ENCODE measurements around the gene TOX2. TPM values are rescaled to one million over a fixed set of nuclear protein-coding genes. Genes with fewer than 3 reads are reported as not detected.

TOX2 gene
- total RNA-seq, 1 experiment from 2014 or later: 2.7 TPM

GRCh38 chr20:44028868-44029847 is 114.5 kb downstream of the TOX2 start:
- no TSS peak for BruUV-seq (replicated peaks)
- H3K36me3 Mint-ChIP-seq (ENCODE audit: insufficient read depth, unreplicated experiment): no peaks in the 10 kb centered on the region
- POLR2A ChIA-PET: no interaction called here
- no peaks in the 10 kb centered on the region for H3K9me3 Mint-ChIP-seq (ENCODE audit: unreplicated experiment)
- TF ChIP-seq CTCF (IDR thresholded peaks at IDR 0.05; ENCODE audit: unreplicated experiment): no peak
- H3K27ac Mint-ChIP-seq (ENCODE audit: low read depth, unreplicated experiment): no peak overlapping the region
- DNase-seq (ENCODE audit: unreplicated experiment): no peak
- peaks cover 19% of the 10 kb centered on the region for H3K27me3 Mint-ChIP-seq (ENCODE audit: insufficient read depth, unreplicated experiment)
- CTCF ChIA-PET: interaction anchor here (0.6 to 1.6 kb wide), 3 partner anchors 63 to 346 kb away, joined by 3 to 5 read pairs (median 4); no protein-coding TSS in a partner anchor
- peaks cover 6% of the 10 kb centered on the region for H3K4me1 Mint-ChIP-seq (ENCODE audit: insufficient read depth, unreplicated experiment)
- intact Hi-C loops (cut with micrococcal nuclease): no loop called here
- no peak overlapping the region for H3K4me3 Mint-ChIP-seq (ENCODE audit: unreplicated experiment)

GRCh38 chr20:44029848-44030230 is 115.2 kb downstream of the TOX2 start:
- Mint-ChIP-seq H3K27ac (ENCODE audit: low read depth, unreplicated experiment) (no peak overlapping the region), H3K9me3 (ENCODE audit: unreplicated experiment) (no peaks in the 10 kb centered on the region), H3K36me3 (ENCODE audit: insufficient read depth, unreplicated experiment) (no peaks in the 10 kb centered on the region), H3K27me3 (ENCODE audit: insufficient read depth, unreplicated experiment) (peaks cover 20% of the 10 kb centered on the region), H3K4me1 (ENCODE audit: insufficient read depth, unreplicated experiment) (peaks cover 6% of the 10 kb centered on the region), H3K4me3 (ENCODE audit: unreplicated experiment) (no peak overlapping the region)
- TF ChIP-seq CTCF (IDR thresholded peaks at IDR 0.05; ENCODE audit: unreplicated experiment): no peak
- BruUV-seq (replicated peaks): no TSS peak
- ChIA-PET POLR2A (no interaction called here), CTCF (interaction anchor here (0.6 to 1.6 kb wide), 3 partner anchors 15 to 346 kb away, joined by 3 to 5 read pairs (median 4); no protein-coding TSS in a partner anchor)
- intact Hi-C loops (cut with micrococcal nuclease): no loop called here
- DNase-seq (ENCODE audit: unreplicated experiment): no peak

- H3K4me1 Mint-ChIP-seq (ENCODE audit: insufficient read depth, unreplicated experiment): peaks cover 6% of the 10 kb centered on the region
- ChIA-PET CTCF (interaction anchor here (0.8 to 1.6 kb wide), 2 partner anchors 16 to 62 kb away, joined by 3 to 5 read pairs; no protein-coding TSS in a partner anchor), POLR2A (no interaction called here)
- H3K27me3 Mint-ChIP-seq (ENCODE audit: insufficient read depth, unreplicated experiment): peaks cover 25% of the 10 kb centered on the region
- TF ChIP-seq CTCF (IDR thresholded peaks at IDR 0.05; ENCODE audit: unreplicated experiment): no peak
- H3K9me3 Mint-ChIP-seq (ENCODE audit: unreplicated experiment): no peaks in the 10 kb centered on the region
- H3K36me3 Mint-ChIP-seq (ENCODE audit: insufficient read depth, unreplicated experiment): no peaks in the 10 kb centered on the region
- no TSS peak for BruUV-seq (replicated peaks)
- H3K27ac Mint-ChIP-seq (ENCODE audit: low read depth, unreplicated experiment): no peak overlapping the region
- intact Hi-C loops (cut with micrococcal nuclease): no loop called here
- DNase-seq (ENCODE audit: unreplicated experiment): no peak
- no peak overlapping the region for H3K4me3 Mint-ChIP-seq (ENCODE audit: unreplicated experiment)
Measured at GRCh38 chr20:44030394-44030793, 115.7 kb downstream of the TOX2 start.

GRCh38 chr20:44031001-44031574 is 116.4 kb downstream of the TOX2 start:
- peaks cover 25% of the 10 kb centered on the region for H3K27me3 Mint-ChIP-seq (ENCODE audit: insufficient read depth, unreplicated experiment)
- ChIA-PET CTCF (interaction anchor here (0.8 to 1.6 kb wide), 2 partner anchors 16 to 61 kb away, joined by 3 to 5 read pairs; no protein-coding TSS in a partner anchor), POLR2A (interaction anchor here (0.6 kb wide), 1 partner anchor 574 kb away, joined by 3 read pairs; no protein-coding TSS in a partner anchor)
- no peaks in the 10 kb centered on the region for H3K9me3 Mint-ChIP-seq (ENCODE audit: unreplicated experiment)
- DNase-seq (ENCODE audit: unreplicated experiment): no peak
- H3K27ac Mint-ChIP-seq (ENCODE audit: low read depth, unreplicated experiment): no peak overlapping the region
- BruUV-seq (replicated peaks): no TSS peak
- intact Hi-C loops (cut with micrococcal nuclease): no loop called here
- H3K36me3 Mint-ChIP-seq (ENCODE audit: insufficient read depth, unreplicated experiment): no peaks in the 10 kb centered on the region
- H3K4me1 Mint-ChIP-seq (ENCODE audit: insufficient read depth, unreplicated experiment): peaks cover 6% of the 10 kb centered on the region
- TF ChIP-seq CTCF (IDR thresholded peaks at IDR 0.05; ENCODE audit: unreplicated experiment): no peak
- no peak overlapping the region for H3K4me3 Mint-ChIP-seq (ENCODE audit: unreplicated experiment)
